UCSD-AML1 (cell line): ENCODE results near the gene ITGA11.

Experiments used
- DNase-seq: peaks from one replicate; lab custom pipeline; 2025; ENCODE audit not compliant: unreplicated experiment; lab: John Stamatoyannopoulos, UW

ITGA11 gene

GRCh38 chr15:68277603-68278344 is 154.2 kb downstream of the ITGA11 start, which contains the start of gene FEM1B:
TSS of gene FEM1B (plus strand) at chr15:68277745. CDS start at chr15:68278418, 673 bp downstream.
- peak; percentile 95 for DNase-seq

- no peak for DNase-seq
These were observed 154.8 kb downstream of the ITGA11 start for GRCh38 chr15:68277131-68277602.

GRCh38 chr15:68276668-68277067 is 155.3 kb downstream of the ITGA11 start:
- no peak for DNase-seq

GRCh38 chr15:68275165-68275746 is 156.7 kb downstream of the ITGA11 start:
- DNase-seq, result no peak

GRCh38 chr15:68274201-68274848 is 157.6 kb downstream of the ITGA11 start:
- DNase-seq, result no peak

GRCh38 chr15:68272721-68273271 is 159.2 kb downstream of the ITGA11 start:
- DNase-seq, result no peak

- DNase-seq, result no peak
These were observed 160.0 kb downstream of the ITGA11 start for GRCh38 chr15:68271854-68272471.

- DNase-seq, result no peak
These were observed 163.6 kb downstream of the ITGA11 start for GRCh38 chr15:68268405-68268804.

- DNase-seq, result no peak
These were observed 166.3 kb downstream of the ITGA11 start for GRCh38 chr15:68265674-68266073.

- no peak for DNase-seq
These were observed 166.9 kb downstream of the ITGA11 start for GRCh38 chr15:68265081-68265480.

GRCh38 chr15:68264282-68264681 is 167.7 kb downstream of the ITGA11 start:
- no peak for DNase-seq

- no peak for DNase-seq
These were observed 169.2 kb downstream of the ITGA11 start for GRCh38 chr15:68262514-68263356.

GRCh38 chr15:68261980-68262379 is 170.0 kb downstream of the ITGA11 start:
- DNase-seq, result no peak

- no peak for DNase-seq
These were observed 170.7 kb downstream of the ITGA11 start for GRCh38 chr15:68261241-68261640.

GRCh38 chr15:68259883-68260282 is 172.1 kb downstream of the ITGA11 start:
- DNase-seq, result no peak

- DNase-seq, result no peak
These were observed 173.3 kb downstream of the ITGA11 start for GRCh38 chr15:68258692-68259091.

- DNase-seq, result no peak
These were observed 175.1 kb downstream of the ITGA11 start for GRCh38 chr15:68256675-68257450.

- no peak for DNase-seq
These were observed 178.9 kb downstream of the ITGA11 start for GRCh38 chr15:68252925-68253534.

GRCh38 chr15:68249058-68249713 is 182.8 kb downstream of the ITGA11 start:
- DNase-seq, result no peak
